ACC112 (cell line): ENCODE measurements around the gene SYCN.
"Not testable (repeated sequence)": the region's sequence is repeated elsewhere in the genome, so short reads cannot be mapped to it uniquely, and the experiment has no call there.

Source experiments
- H2AFZ ChIP-seq: fragments of 200-600 bp; sonication (generic); one replicate; pipeline ENCODE4 v1.6.0; 2017; ENCODE audit warnings: antibody characterized with exemption, low read length; ENCODE audit not compliant: unreplicated experiment
- H3K27ac ChIP-seq: fragments of 200-600 bp; sonication (generic); 2 replicates; pipeline ENCODE4 v1.5.1; 2014; ENCODE audit warnings: low read depth, mild to moderate bottlenecking, antibody characterized with exemption, low read length, moderate library complexity
- H3K27me3 ChIP-seq: fragments of 200-600 bp; sonication (generic); 2 replicates; pipeline ENCODE4 v1.6.1; 2014; ENCODE audit warnings: mild to moderate bottlenecking, antibody characterized with exemption, low read length, moderate library complexity, mixed read lengths; ENCODE audit not compliant: insufficient read depth
- H3K36me3 ChIP-seq: fragments of 200-600 bp; sonication (generic); 2 replicates; pipeline ENCODE4 v1.6.1; 2016; ENCODE audit warnings: mild to moderate bottlenecking, antibody characterized with exemption, low read length, moderate library complexity, mixed read lengths; ENCODE audit not compliant: insufficient read depth
- H3K4me1 ChIP-seq: fragments of 200-600 bp; sonication (generic); one replicate; pipeline ENCODE4 v1.6.1; 2016; ENCODE audit warnings: low read length, mixed read lengths; ENCODE audit not compliant: insufficient read depth, unreplicated experiment, control insufficient read depth
- H3K4me3 ChIP-seq: fragments of 200-600 bp; sonication (generic); 2 replicates; pipeline ENCODE4 v1.5.1; 2014; ENCODE audit warnings: mild to moderate bottlenecking, low read depth, low read length
- H3K79me2 ChIP-seq: fragments of 200-600 bp; sonication (generic); one replicate; pipeline ENCODE4 v1.6.0; 2016; ENCODE audit warnings: low read length; ENCODE audit not compliant: control insufficient read depth, unreplicated experiment, insufficient read depth

SYCN gene

GRCh38 chr19:39244410-39245100 is 40.5 kb upstream of the SYCN start, which contains the start of gene IFNL3:
IFNL3 (minus strand) TSS chr19:39245006; CDS start chr19:39244967, 39 bp downstream.
- H3K79me2 ChIP-seq, H3K36me3 ChIP-seq, H3K4me3 ChIP-seq, H3K4me1 ChIP-seq, H2AFZ ChIP-seq, H3K27ac ChIP-seq: not testable (repeated sequence)
- H3K27me3 ChIP-seq, result peaks cover 11% of the 10 kb centered on the region; the same call in 1 of the 2 replicates

DNA sequence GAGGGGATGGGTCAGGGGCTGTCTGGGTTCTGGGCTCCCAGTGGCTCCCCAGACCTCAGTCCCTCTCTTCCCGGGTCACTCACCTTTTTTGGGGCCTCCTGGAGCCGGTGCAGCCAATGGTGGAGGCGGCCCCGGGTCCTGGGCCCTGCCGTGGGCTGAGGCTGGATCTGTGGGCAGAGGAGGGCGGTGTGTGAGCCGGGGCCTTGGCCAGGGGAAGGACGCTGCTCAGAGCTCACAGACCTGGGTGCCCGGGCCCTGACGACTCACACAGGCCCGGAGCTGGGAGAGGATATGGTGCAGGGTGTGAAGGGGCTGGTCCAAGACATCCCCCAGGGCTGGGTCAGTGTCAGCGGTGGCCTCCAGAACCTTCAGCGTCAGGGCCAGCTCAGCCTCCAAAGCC is 39.7 kb upstream of the SYCN start:
- H3K36me3 ChIP-seq, H2AFZ ChIP-seq, H3K27me3 ChIP-seq, H3K4me1 ChIP-seq, H3K4me3 ChIP-seq, H3K79me2 ChIP-seq, H3K27ac ChIP-seq: not testable (repeated sequence)

- Histone ChIP-seq H3K27ac (no peak overlapping the region), H3K27me3 (no peaks in the 10 kb centered on the region), H3K4me1 (no peaks in the 10 kb centered on the region), H3K36me3 (no peaks in the 10 kb centered on the region), H3K79me2 (no peaks in the 10 kb centered on the region), H2AFZ (no peak overlapping the region), H3K4me3 (no peak overlapping the region)
Measured at GRCh38 chr19:39240421-39240820, 36.4 kb upstream of the SYCN start.

DNA sequence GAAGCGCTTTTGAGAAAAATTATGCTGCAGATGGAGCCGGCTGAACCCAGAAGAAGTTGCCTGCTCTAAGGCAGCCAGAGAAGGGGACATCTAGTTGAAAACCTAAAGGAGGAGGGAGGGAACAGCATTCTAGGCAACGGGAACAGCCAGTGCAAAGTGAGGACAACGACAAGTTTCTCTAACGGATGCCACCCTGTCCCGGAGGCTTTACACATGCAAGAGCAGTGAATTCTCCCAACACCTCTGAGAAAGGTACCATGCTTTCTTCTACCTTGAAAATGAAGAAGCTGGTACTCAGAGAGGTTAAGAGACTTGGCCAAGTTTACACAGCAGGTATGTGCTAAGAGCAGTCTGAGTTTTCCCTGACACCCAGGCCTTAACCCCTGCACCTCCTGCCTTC is 34.9 kb upstream of the SYCN start:
- H3K4me1 ChIP-seq, result no peaks in the 10 kb centered on the region
- H3K27ac ChIP-seq, result no peak overlapping the region
- no peak overlapping the region for H2AFZ ChIP-seq
- H3K79me2 ChIP-seq, result no peaks in the 10 kb centered on the region
- H3K4me3 ChIP-seq, result no peak overlapping the region
- no peaks in the 10 kb centered on the region for H3K27me3 ChIP-seq
- no peaks in the 10 kb centered on the region for H3K36me3 ChIP-seq

- no peak overlapping the region for H3K27ac ChIP-seq
- H3K4me3 ChIP-seq, result no peak overlapping the region
- H3K36me3 ChIP-seq, result no peaks in the 10 kb centered on the region
- H3K4me1 ChIP-seq, result no peaks in the 10 kb centered on the region
- H2AFZ ChIP-seq, result no peak overlapping the region
- no peaks in the 10 kb centered on the region for H3K79me2 ChIP-seq
- H3K27me3 ChIP-seq, result peaks cover 6% of the 10 kb centered on the region; the same call in 1 of the 2 replicates
Measured at GRCh38 chr19:39238209-39238608, 34.1 kb upstream of the SYCN start.

DNA sequence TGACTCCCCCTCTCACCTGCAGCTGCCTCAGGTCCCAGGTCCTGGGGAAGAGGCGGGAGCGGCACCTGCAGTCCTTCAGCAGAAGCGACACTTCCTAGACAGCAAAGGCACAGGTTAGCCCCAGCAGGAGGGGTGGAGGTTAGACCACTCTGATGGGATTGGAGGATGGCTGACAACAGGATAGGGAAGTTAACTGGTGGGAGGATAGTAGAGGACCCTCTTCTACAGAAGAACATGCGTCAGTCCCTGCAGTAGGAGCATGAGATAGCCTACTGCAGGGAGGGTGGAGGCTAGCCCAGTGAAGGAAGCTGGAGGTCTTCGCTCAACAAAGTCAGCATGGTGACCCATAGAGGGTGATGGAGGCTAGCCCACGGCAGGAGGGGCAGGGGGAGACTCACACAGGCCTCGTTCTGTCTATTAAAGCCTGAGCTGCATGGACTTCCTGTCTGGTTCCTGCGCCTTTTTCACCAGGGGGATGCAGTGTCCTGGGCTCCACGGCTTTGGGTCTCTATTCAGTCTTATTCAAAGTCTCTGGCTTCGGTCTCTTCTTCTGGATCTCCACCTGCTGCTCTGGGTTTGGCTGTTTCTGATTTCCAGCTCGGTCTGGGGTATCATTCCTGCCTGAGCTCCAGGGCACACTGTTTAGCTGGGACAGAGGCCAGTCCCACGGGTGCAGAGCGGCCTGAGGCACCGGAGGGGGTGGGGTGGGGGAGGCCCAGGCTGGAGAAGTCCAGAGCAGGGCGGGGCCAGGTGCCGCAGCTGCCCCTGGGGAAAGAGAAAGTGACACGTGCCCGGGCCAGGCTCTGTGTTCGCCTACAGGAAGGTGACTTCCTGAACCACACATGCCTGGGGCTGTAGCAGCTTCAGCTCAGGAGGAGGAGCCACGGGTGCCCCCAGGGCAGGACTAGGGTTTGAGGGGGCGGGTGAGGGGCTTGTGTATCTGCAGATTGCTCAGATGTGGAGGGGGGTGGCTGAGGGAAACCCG is 33.4 kb upstream of the SYCN start:
- Histone ChIP-seq H3K4me1 (no peaks in the 10 kb centered on the region), H3K79me2 (no peaks in the 10 kb centered on the region), H2AFZ (no peak overlapping the region), H3K36me3 (no peaks in the 10 kb centered on the region), H3K27me3 (peaks cover 8% of the 10 kb centered on the region; the same call in 1 of the 2 replicates), H3K4me3 (no peak overlapping the region; the same call in 1 of the 2 replicates), H3K27ac (no peak overlapping the region)

- Histone ChIP-seq H3K36me3 (no peaks in the 10 kb centered on the region), H3K27ac (no peak overlapping the region)
Measured at GRCh38 chr19:39236527-39236926, 32.5 kb upstream of the SYCN start.

GRCh38 chr19:39232708-39233107 is 28.6 kb upstream of the SYCN start:
- H3K79me2 ChIP-seq, result no peaks in the 10 kb centered on the region
- no peak overlapping the region for H3K4me3 ChIP-seq
- no peaks in the 10 kb centered on the region for H3K4me1 ChIP-seq
- H3K36me3 ChIP-seq, result no peaks in the 10 kb centered on the region
- no peak overlapping the region for H2AFZ ChIP-seq
- peaks cover 8% of the 10 kb centered on the region; the same call in 1 of the 2 replicates for H3K27me3 ChIP-seq
- H3K27ac ChIP-seq, result no peak overlapping the region

More at GRCh38 chr19:39236527-39236926, 32.5 kb upstream of the SYCN start:
- peaks cover 8% of the 10 kb centered on the region; the same call in 1 of the 2 replicates for H3K27me3 ChIP-seq
- no peak overlapping the region for H2AFZ ChIP-seq
- H3K4me3 ChIP-seq, result no peak overlapping the region
- H3K79me2 ChIP-seq, result no peaks in the 10 kb centered on the region
- H3K4me1 ChIP-seq, result no peaks in the 10 kb centered on the region

DNA sequence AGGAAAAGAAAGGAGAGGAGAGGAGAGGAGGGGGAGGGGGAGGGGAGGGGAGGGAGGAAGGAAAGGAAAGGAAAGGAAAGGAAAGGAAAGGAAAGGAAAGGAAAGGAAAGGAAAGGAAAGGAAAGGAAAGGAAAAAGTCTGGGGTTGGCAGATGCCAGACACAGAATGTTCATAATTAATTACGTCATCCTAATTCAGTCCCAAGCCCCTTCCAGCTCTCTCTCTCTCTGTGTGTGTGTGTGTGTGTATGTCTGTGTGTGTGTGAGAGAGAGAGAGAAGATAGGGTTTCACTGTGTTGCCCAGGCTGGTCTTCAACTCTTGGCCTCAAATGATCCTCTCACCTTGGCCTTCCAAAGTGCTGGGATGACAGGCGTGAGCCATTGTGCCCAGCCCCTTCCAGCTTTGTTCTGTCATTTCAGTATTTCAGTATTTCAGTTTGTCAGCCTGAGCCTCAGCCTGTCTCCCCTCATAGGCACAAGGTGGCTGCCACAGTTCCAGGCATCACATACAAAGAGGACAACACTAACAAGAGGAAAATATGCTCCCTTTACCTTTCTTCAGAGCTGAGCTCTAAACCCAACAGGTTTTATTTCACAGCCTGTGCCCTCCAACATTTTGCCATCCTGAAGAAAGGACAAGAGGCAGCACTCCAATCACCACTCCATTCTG is 26.2 kb upstream of the SYCN start:
- Histone ChIP-seq H3K27ac (no peak overlapping the region), H3K79me2 (no peaks in the 10 kb centered on the region), H3K27me3 (peaks cover 13% of the 10 kb centered on the region; the same call in 1 of the 2 replicates), H3K36me3 (no peaks in the 10 kb centered on the region), H3K4me3 (no peak overlapping the region), H2AFZ (no peak overlapping the region), H3K4me1 (no peaks in the 10 kb centered on the region)

DNA sequence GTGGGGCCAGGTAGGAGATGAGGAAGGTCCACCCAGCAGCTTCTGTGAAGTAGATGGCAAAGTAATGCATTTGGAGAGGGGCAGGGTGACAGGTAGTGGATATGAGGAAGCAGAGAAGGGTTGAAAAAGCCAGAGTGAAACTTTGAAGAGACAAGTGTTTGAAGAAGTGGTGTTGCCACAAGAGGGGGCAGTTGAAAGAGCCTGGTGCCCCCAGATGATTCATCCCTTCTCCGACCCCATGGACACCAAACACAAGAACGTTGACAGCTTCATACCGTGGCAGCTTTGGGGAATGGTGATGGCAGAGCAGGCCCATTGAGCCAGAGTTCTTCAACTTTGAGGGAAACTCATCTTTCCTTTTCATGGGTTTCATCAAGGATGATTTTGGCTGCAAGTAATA is 20.8 kb upstream of the SYCN start:
- Histone ChIP-seq H3K27ac (no peak overlapping the region), H3K27me3 (peaks cover 14% of the 10 kb centered on the region), H3K4me1 (no peaks in the 10 kb centered on the region), H3K4me3 (no peak overlapping the region), H3K36me3 (no peaks in the 10 kb centered on the region), H2AFZ (no peak overlapping the region), H3K79me2 (no peaks in the 10 kb centered on the region)
